MM.1S (cell line): ENCODE data around the gene C3orf70.

Experiments
- CTCF ChIP-seq: fragments of 300-600 bp; sonication (generic); IDR thresholded peaks from 2 replicates; pipeline ENCODE4 v1.5.1; 2016; ENCODE audit warnings: antibody characterized with exemption, low read length, mixed read lengths
- EZH2phosphoT487 ChIP-seq: fragments of 300-600 bp; sonication (generic); IDR thresholded peaks from 2 replicates; pipeline ENCODE4 v1.6.1; 2018; ENCODE audit warnings: antibody characterized with exemption, low read length

- TF ChIP-seq CTCF (no peak), EZH2phosphoT487 (no peak)
These were observed 37.5 kb downstream of the C3orf70 start for GRCh38 chr3:185115371-185115770.
